Thoracic aorta endothelial cell (primary cell): ENCODE measurements around the gene SEPTIN1. TPM values are rescaled to one million over a fixed set of nuclear protein-coding genes. Genes with fewer than 3 reads are reported as not detected.

Source experiments
- small RNA-seq: library from RNA; depleted of rRNA; stranded (forward); fragments of <200 nt; gene quantifications from one replicate; pipeline ENCODE3, GENCODE V24; 2012
- total RNA-seq: library from RNA; depleted of rRNA; stranded (reverse); fragments of >200 nt; gene quantifications from 2 replicates; pipeline ENCODE4 v1.2.3, GENCODE V29; 2012

The SEPTIN1 gene, protein sequence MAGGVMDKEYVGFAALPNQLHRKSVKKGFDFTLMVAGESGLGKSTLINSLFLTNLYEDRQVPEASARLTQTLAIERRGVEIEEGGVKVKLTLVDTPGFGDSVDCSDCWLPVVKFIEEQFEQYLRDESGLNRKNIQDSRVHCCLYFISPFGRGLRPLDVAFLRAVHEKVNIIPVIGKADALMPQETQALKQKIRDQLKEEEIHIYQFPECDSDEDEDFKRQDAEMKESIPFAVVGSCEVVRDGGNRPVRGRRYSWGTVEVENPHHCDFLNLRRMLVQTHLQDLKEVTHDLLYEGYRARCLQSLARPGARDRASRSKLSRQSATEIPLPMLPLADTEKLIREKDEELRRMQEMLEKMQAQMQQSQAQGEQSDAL
- under 0.01 and 0.50 TPM in 2 replicates for total RNA-seq

GRCh38 chr16:30382111-30382881 is at the start of gene SEPTIN1:
SEPTIN1 (minus strand) TSS chr16:30382561; CDS start chr16:30382542, 19 bp downstream.

GRCh38 chr16:30429678-30430427 is 47.5 kb upstream of the SEPTIN1 start, which contains the start of gene DCTPP1:
DCTPP1 (minus strand) TSS chr16:30430030; CDS start chr16:30429980, 50 bp downstream.

GRCh38 chr16:30407102-30407803 is 24.9 kb upstream of the SEPTIN1 start, which contains the start of gene ZNF771:
ZNF771 (plus strand) TSS chr16:30407606; CDS start chr16:30408054, 448 bp downstream.

GRCh38 chr16:30395155-30395991 is 13.0 kb upstream of the SEPTIN1 start, which contains the start of gene ZNF48:
ZNF48 (plus strand) TSS chr16:30395420; CDS start chr16:30395795, 375 bp downstream.

DNA sequence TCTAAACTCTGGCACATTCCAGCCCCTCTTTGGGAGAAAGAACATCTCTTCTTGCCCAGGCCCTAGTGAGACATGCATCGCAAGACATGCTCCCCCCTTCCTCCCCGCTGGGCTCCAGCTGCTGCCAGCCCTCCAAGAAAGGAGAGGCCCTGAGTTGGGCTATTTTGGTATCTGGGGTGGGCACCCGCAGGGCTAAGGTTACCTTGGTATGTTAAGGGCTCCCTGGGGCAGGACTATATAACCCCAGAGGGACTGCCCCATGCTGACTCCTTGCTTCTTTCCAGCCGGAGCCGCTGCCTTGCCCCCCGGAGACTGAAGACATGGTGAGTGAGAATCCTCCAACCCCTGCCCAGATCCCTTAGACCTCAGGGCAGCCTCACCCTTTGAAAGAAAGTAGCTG is 7.8 kb downstream of the SEPTIN1 start, which contains the start of gene MYL11:
TSS of gene MYL11 (plus strand) at position 265 of the 400 bp plus-strand sequence. CDS start at position 321, 56 bp downstream.

GRCh38 chr16:30370456-30371247 is 11.7 kb downstream of the SEPTIN1 start, which contains the start of gene TBC1D10B:
TBC1D10B (minus strand) TSS chr16:30370494; CDS start chr16:30370183, 311 bp downstream.

DNA sequence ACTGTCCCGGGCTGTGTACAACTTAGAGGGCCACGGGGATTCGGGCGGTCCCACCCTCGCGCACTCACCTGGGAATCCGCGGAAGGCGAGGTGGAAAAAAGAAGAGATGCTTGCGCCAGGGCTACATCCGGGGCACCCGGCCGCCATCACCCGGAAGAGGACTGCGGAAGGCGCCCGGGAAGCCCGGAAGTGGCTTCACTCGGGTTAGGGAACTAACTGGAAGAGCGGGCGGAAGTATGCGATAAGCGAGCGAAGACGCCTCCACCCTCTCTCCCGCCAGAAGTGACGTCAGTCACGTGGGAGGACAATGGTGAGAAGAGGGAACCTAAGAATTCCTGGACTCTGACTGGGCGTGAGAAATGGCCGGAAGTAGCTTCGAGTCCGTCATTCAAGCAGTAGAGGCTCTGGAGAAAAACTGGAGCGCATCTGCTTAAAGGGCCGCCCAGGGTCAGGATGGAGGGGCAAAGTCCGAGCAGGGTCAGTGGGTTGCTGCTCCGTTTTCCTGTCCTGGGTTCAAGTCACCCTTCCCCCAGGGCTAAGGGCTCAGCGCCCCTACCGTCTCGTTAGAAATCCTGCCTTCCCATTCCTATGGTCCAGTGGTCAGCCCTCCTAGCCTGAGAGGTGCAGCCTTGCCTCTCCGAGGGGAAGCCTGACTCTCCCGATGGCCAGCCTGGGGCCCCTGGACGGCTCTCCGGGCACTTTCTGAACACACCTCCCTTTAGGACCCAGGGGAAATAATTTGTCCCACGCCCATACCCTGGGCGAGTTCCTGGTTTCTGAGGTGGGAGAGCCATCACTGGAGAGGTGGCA is 27.0 kb downstream of the SEPTIN1 start, which contains the start of gene CD2BP2:
TSS of gene CD2BP2 (minus strand) at position 165 of the 810 bp plus-strand sequence. CDS start 627 bp downstream, outside the sequence.

Small RNAs within 50 kb of the gene (small RNA-seq; reads per million reads assigned to genes)
- gene RF00406, result 12.6 reads per million, percentile 93 among the genes with 10 or more reads in this experiment

Other genes with a start within 250 kb of the SEPTIN1 start
- 3.8 and 4.0 TPM in 2 replicates for gene CORO1A, start 199.0 kb downstream of the SEPTIN1 start, total RNA-seq
- gene BOLA2B, start 188.9 kb downstream of the SEPTIN1 start, total RNA-seq, result 114 and 168 TPM in 2 replicates
- gene SLX1A, start 188.7 kb downstream of the SEPTIN1 start, total RNA-seq, result 27.2 and 46.3 TPM in 2 replicates
- gene SULT1A3, start 183.3 kb downstream of the SEPTIN1 start, total RNA-seq, result 4.4 and 4.5 TPM in 2 replicates
- gene NPIPB13, start 134.1 kb downstream of the SEPTIN1 start, total RNA-seq, result 3.2 and 4.0 TPM in 2 replicates
- gene CD2BP2, start 27.3 kb downstream of the SEPTIN1 start, total RNA-seq, result 29.5 and 30.5 TPM in 2 replicates
- 36.4 and 49.8 TPM in 2 replicates for gene TBC1D10B, start 12.1 kb downstream of the SEPTIN1 start, total RNA-seq
- not detected in 2 replicates for gene MYL11, start 7.8 kb downstream of the SEPTIN1 start, total RNA-seq
- gene ZNF48, start 12.9 kb upstream of the SEPTIN1 start, total RNA-seq, result 10.5 and 10.9 TPM in 2 replicates
- 7.4 and 7.6 TPM in 2 replicates for gene ZNF771, start 25.0 kb upstream of the SEPTIN1 start, total RNA-seq
- gene DCTPP1, start 47.5 kb upstream of the SEPTIN1 start, total RNA-seq, result 46.0 and 51.1 TPM in 2 replicates
- 14.5 and 15.7 TPM in 2 replicates for gene SEPHS2, start 63.3 kb upstream of the SEPTIN1 start, total RNA-seq
- gene ITGAL, start 90.2 kb upstream of the SEPTIN1 start, total RNA-seq, result not detected in 2 replicates
- gene ZNF768, start 144.0 kb upstream of the SEPTIN1 start, total RNA-seq, result 17.6 and 20.8 TPM in 2 replicates
- gene ZNF747, start 152.3 kb upstream of the SEPTIN1 start, total RNA-seq, result 5.7 and 9.0 TPM in 2 replicates
- 7.3 and 7.4 TPM in 2 replicates for gene ZNF764, start 175.8 kb upstream of the SEPTIN1 start, total RNA-seq
- gene ZNF688, start 189.2 kb upstream of the SEPTIN1 start, total RNA-seq, result 4.5 and 5.9 TPM in 2 replicates
- 7.4 and 9.5 TPM in 2 replicates for gene ZNF785, start 203.1 kb upstream of the SEPTIN1 start, total RNA-seq
- 4.7 and 5.9 TPM in 2 replicates for gene ZNF689, start 227.8 kb upstream of the SEPTIN1 start, total RNA-seq